GM23338 (cell line): ENCODE results near the gene C14orf119. TPM values are rescaled to one million over a fixed set of nuclear protein-coding genes. Genes with fewer than 3 reads are reported as not detected.

Experiments used
- ATAC-seq: fragments of 200-7000 bp; cut with Tn5 transposase; 3 replicates; pipeline ENCODE4 v1.9.1; 2020
- DNase-seq: peaks from one replicate; pipeline ENCODE4 v3.0.0-alpha.2; 2015; ENCODE audit warnings: low spot score
- H2AFZ ChIP-seq: fragments of 200-600 bp; sonication (generic); 2 replicates; pipeline ENCODE4 v1.8.0; 2016; ENCODE audit warnings: antibody characterized with exemption, mild to moderate bottlenecking, moderate library complexity
- H3F3A ChIP-seq: fragments of 200-600 bp; sonication (generic); replicated peaks from 2 replicates; pipeline ENCODE4 v1.8.0; 2017; ENCODE audit warnings: antibody characterized with exemption, mixed run types, low read depth
- H3K27ac ChIP-seq: fragments of 200-600 bp; sonication (generic); 2 replicates; pipeline ENCODE4 v1.6.1; 2016; ENCODE audit warnings: low read depth
- H3K27me3 ChIP-seq: fragments of 200-600 bp; sonication (generic); 2 replicates; pipeline ENCODE4 v1.8.0; 2016; ENCODE audit warnings: mild to moderate bottlenecking, mixed run types, moderate library complexity; ENCODE audit not compliant: insufficient read depth
- H3K36me3 ChIP-seq: fragments of 200-600 bp; sonication (generic); 2 replicates; pipeline ENCODE4 v1.8.0; 2016; ENCODE audit warnings: mild to moderate bottlenecking; ENCODE audit not compliant: insufficient read depth
- H3K4me1 ChIP-seq: fragments of 200-600 bp; sonication (generic); 2 replicates; pipeline ENCODE4 v1.8.0; 2016; ENCODE audit warnings: mild to moderate bottlenecking, moderate library complexity; ENCODE audit not compliant: insufficient read depth
- H3K4me2 ChIP-seq: fragments of 200-600 bp; sonication (generic); 2 replicates; pipeline ENCODE4 v1.7.1; 2017; ENCODE audit warnings: mixed run types
- H3K4me3 ChIP-seq: fragments of 200-600 bp; sonication (generic); 2 replicates; pipeline ENCODE4 v1.6.1; 2016; ENCODE audit warnings: mixed run types
- H3K79me2 ChIP-seq: fragments of 200-600 bp; sonication (generic); replicated peaks from 2 replicates; pipeline ENCODE4 v1.8.0; 2017; ENCODE audit warnings: mild to moderate bottlenecking; ENCODE audit not compliant: insufficient read depth
- H3K9me2 ChIP-seq: fragments of 200-600 bp; sonication (generic); 2 replicates; pipeline ENCODE4 v1.8.0; 2017; ENCODE audit not compliant: insufficient read depth
- H4K20me1 ChIP-seq: fragments of 200-600 bp; sonication (generic); replicated peaks from 2 replicates; pipeline ENCODE4 v1.8.0; 2017; ENCODE audit warnings: mild to moderate bottlenecking; ENCODE audit not compliant: insufficient read depth
- H3K27ac Mint-ChIP-seq: 2 replicates; pipeline ENCODE4 v1.8.0; 2020; ENCODE audit warnings: inconsistent platforms, mild to moderate bottlenecking, moderate library complexity, mixed read lengths
- H3K27me3 Mint-ChIP-seq: 3 replicates; pipeline ENCODE4 v1.8.0; 2022; ENCODE audit warnings: low read depth, mild to moderate bottlenecking, moderate library complexity, mixed read lengths, inconsistent platforms; ENCODE audit not compliant: insufficient read depth, poor library complexity
- H3K36me3 Mint-ChIP-seq: 3 replicates; pipeline ENCODE4 v1.8.0; 2021; ENCODE audit warnings: low read depth, mild to moderate bottlenecking, inconsistent platforms, moderate library complexity, mixed read lengths
- H3K4me1 Mint-ChIP-seq: 3 replicates; pipeline ENCODE4 v1.8.0; 2020; ENCODE audit warnings: mild to moderate bottlenecking, inconsistent platforms, mixed read lengths
- H3K4me3 Mint-ChIP-seq: 3 replicates; pipeline ENCODE4 v1.8.0; 2021; ENCODE audit warnings: moderate library complexity, mild to moderate bottlenecking, inconsistent platforms, mixed read lengths
- H3K9me3 Mint-ChIP-seq: 3 replicates; pipeline ENCODE4 v1.8.0; 2020; ENCODE audit warnings: moderate library complexity, mild to moderate bottlenecking, inconsistent platforms, mixed read lengths
- CREB1 ChIP-seq: fragments of 250-450 bp; sonication (Bioruptor Pico); IDR thresholded peaks from 2 replicates; pipeline ENCODE4 v1.5.0; 2020; ENCODE audit warnings: low read depth, mild to moderate bottlenecking, moderate library complexity
- EZH2 ChIP-seq: fragments of 200-600 bp; sonication (generic); IDR thresholded peaks from one replicate; pipeline ENCODE4 v1.8.0; 2017; ENCODE audit warnings: antibody characterized with exemption, mild to moderate bottlenecking, low read depth; ENCODE audit not compliant: unreplicated experiment
- EZH2phosphoT487 ChIP-seq: fragments of 200-600 bp; sonication (generic); IDR thresholded peaks from one replicate; pipeline ENCODE4 v1.8.1; 2018; ENCODE audit warnings: antibody characterized with exemption; ENCODE audit not compliant: unreplicated experiment
- NANOG ChIP-seq: IDR thresholded peaks from 2 replicates; pipeline ENCODE4 v1.6.1; 2016; ENCODE audit warnings: antibody characterized with exemption, borderline replicate concordance
- POLR2AphosphoS5 ChIP-seq: IDR thresholded peaks from 2 replicates; pipeline ENCODE4 v1.6.1; 2016; ENCODE audit warnings: antibody characterized with exemption, low read depth
- STAT1 ChIP-seq: IDR thresholded peaks from one replicate; pipeline ENCODE4 v1.6.1; 2016; ENCODE audit warnings: antibody characterized with exemption; ENCODE audit not compliant: unreplicated experiment
- ZNF114 ChIP-seq: fragments of 250-450 bp; sonication (Bioruptor Pico); IDR thresholded peaks from 2 replicates; pipeline ENCODE4 v1.5.0; 2020; ENCODE audit warnings: mild to moderate bottlenecking, moderate library complexity
- polyA plus RNA-seq: library from polyadenylated mRNA; unstranded; fragments of >200 nt; fragmentation: Nextera tagmentation; extraction: Ambion mirVana; gene quantifications from 2 replicates; pipeline ENCODE4 v1.2.1, GENCODE V29; 2016
- total RNA-seq: library from RNA; depleted of rRNA; stranded (reverse); fragments of >200 nt; shearing (Covaris generic); gene quantifications from 2 replicates; pipeline ENCODE4 v1.2.3, GENCODE V29; 2014
- TF ChIP-seq, protein P1 (sequence below), 2 experiments: fragments of 200-600 bp in 1 of 2; sonication (generic) in 1 of 2; conservative IDR thresholded peaks; 2 replicates each; pipeline versions ENCODE4 v1.5.1 to v1.6.1; 2016 to 2017; ENCODE audit warnings: antibody characterized with exemption in 2 of 2, low read depth in 2 of 2, mild to moderate bottlenecking in 2 of 2, moderate library complexity in 1 of 2
- TF ChIP-seq, protein P2 (sequence below): fragments of 250-450 bp; sonication (Bioruptor Pico); IDR thresholded peaks from 2 replicates; pipeline ENCODE4 v1.5.0; 2020; ENCODE audit warnings: mild to moderate bottlenecking, moderate library complexity
- TF ChIP-seq, protein P3 (sequence below): IDR thresholded peaks from 2 replicates; pipeline ENCODE4 v1.6.1; 2016; ENCODE audit warnings: antibody characterized with exemption

The C14orf119 gene
- total and polyA plus RNA-seq, 2 experiments from 2014 or later: 49.4 to 118 TPM

DNA sequence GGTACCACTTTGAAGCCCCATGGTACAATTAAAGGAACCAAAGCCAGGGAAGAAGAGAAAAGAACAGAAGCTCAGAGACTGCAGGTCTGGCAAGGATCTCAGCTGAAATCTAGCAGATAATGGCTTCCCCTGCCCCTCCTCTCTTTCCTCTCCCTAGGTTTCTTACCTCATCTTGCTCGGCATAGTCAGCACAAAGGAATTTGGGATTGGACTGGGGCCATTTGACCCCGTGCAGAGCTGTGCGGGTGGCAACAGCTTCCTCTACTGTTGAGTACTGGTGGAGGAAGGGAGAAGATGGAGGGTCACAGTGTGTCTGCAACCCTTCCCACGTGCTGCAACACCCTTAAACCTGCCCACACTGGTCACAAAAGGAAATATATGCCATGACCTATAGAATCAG is 33.3 kb upstream of the C14orf119 start (continued):
- TF ChIP-seq, protein P1, sequence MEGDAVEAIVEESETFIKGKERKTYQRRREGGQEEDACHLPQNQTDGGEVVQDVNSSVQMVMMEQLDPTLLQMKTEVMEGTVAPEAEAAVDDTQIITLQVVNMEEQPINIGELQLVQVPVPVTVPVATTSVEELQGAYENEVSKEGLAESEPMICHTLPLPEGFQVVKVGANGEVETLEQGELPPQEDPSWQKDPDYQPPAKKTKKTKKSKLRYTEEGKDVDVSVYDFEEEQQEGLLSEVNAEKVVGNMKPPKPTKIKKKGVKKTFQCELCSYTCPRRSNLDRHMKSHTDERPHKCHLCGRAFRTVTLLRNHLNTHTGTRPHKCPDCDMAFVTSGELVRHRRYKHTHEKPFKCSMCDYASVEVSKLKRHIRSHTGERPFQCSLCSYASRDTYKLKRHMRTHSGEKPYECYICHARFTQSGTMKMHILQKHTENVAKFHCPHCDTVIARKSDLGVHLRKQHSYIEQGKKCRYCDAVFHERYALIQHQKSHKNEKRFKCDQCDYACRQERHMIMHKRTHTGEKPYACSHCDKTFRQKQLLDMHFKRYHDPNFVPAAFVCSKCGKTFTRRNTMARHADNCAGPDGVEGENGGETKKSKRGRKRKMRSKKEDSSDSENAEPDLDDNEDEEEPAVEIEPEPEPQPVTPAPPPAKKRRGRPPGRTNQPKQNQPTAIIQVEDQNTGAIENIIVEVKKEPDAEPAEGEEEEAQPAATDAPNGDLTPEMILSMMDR (conservative IDR thresholded peaks at IDR 0.05; ENCODE audit: low read depth in 2 of 2): no peak
- TF ChIP-seq, protein P2, sequence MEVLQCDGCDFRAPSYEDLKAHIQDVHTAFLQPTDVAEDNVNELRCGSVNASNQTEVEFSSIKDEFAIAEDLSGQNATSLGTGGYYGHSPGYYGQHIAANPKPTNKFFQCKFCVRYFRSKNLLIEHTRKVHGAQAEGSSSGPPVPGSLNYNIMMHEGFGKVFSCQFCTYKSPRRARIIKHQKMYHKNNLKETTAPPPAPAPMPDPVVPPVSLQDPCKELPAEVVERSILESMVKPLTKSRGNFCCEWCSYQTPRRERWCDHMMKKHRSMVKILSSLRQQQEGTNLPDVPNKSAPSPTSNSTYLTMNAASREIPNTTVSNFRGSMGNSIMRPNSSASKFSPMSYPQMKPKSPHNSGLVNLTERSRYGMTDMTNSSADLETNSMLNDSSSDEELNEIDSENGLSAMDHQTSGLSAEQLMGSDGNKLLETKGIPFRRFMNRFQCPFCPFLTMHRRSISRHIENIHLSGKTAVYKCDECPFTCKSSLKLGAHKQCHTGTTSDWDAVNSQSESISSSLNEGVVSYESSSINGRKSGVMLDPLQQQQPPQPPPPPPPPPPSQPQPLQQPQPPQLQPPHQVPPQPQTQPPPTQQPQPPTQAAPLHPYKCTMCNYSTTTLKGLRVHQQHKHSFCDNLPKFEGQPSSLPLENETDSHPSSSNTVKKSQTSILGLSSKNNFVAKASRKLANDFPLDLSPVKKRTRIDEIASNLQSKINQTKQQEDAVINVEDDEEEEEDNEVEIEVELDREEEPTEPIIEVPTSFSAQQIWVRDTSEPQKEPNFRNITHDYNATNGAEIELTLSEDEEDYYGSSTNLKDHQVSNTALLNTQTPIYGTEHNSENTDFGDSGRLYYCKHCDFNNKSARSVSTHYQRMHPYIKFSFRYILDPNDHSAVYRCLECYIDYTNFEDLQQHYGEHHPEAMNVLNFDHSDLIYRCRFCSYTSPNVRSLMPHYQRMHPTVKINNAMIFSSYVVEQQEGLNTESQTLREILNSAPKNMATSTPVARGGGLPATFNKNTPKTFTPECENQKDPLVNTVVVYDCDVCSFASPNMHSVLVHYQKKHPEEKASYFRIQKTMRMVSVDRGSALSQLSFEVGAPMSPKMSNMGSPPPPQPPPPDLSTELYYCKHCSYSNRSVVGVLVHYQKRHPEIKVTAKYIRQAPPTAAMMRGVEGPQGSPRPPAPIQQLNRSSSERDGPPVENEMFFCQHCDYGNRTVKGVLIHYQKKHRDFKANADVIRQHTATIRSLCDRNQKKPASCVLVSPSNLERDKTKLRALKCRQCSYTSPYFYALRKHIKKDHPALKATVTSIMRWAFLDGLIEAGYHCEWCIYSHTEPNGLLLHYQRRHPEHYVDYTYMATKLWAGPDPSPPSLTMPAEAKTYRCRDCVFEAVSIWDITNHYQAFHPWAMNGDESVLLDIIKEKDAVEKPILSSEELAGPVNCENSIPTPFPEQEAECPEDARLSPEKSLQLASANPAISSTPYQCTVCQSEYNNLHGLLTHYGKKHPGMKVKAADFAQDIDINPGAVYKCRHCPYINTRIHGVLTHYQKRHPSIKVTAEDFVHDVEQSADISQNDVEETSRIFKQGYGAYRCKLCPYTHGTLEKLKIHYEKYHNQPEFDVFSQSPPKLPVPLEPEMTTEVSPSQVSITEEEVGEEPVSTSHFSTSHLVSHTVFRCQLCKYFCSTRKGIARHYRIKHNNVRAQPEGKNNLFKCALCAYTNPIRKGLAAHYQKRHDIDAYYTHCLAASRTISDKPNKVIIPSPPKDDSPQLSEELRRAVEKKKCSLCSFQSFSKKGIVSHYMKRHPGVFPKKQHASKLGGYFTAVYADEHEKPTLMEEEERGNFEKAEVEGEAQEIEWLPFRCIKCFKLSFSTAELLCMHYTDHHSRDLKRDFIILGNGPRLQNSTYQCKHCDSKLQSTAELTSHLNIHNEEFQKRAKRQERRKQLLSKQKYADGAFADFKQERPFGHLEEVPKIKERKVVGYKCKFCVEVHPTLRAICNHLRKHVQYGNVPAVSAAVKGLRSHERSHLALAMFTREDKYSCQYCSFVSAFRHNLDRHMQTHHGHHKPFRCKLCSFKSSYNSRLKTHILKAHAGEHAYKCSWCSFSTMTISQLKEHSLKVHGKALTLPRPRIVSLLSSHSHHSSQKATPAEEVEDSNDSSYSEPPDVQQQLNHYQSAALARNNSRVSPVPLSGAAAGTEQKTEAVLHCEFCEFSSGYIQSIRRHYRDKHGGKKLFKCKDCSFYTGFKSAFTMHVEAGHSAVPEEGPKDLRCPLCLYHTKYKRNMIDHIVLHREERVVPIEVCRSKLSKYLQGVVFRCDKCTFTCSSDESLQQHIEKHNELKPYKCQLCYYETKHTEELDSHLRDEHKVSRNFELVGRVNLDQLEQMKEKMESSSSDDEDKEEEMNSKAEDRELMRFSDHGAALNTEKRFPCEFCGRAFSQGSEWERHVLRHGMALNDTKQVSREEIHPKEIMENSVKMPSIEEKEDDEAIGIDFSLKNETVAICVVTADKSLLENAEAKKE (CRISPR knock-in tag): no peak
- TF ChIP-seq ZNF114 (CRISPR knock-in tag) (no peak), NANOG (no peak)
- TF ChIP-seq, protein P3, sequence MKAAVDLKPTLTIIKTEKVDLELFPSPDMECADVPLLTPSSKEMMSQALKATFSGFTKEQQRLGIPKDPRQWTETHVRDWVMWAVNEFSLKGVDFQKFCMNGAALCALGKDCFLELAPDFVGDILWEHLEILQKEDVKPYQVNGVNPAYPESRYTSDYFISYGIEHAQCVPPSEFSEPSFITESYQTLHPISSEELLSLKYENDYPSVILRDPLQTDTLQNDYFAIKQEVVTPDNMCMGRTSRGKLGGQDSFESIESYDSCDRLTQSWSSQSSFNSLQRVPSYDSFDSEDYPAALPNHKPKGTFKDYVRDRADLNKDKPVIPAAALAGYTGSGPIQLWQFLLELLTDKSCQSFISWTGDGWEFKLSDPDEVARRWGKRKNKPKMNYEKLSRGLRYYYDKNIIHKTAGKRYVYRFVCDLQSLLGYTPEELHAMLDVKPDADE: no peak

DNA sequence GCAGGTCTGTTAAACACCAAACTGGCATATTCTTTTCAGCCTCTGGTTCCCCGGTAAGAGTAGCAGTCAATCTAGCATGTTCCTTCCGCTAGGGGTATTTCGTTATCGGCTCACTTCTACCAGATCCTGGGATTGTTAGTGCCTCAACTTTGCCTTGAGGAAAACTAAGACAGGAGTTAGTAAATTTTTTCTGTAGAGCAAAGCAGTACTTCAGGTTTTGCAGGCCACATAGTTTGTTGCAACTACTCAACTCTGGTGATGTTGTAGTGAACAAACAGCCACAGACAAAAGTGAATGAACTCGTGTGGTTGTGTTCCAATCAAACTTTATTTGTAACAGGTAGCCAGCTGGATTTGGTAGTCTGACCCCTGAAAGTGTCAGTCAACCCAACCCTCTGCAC is 31.7 kb upstream of the C14orf119 start:
- H3K4me3 ChIP-seq: no peak overlapping the region
- ATAC-seq: no peak
- H3K27me3 ChIP-seq: no peaks in the 10 kb centered on the region
- peaks cover 18% of the 10 kb centered on the region for H3K4me1 Mint-ChIP-seq
- no peak for DNase-seq
- H3K27ac Mint-ChIP-seq: no peak overlapping the region
- H3K9me2 ChIP-seq: no peaks in the 10 kb centered on the region
- peaks cover 75% of the 10 kb centered on the region for H3F3A ChIP-seq
- H3K36me3 Mint-ChIP-seq: peaks cover 98% of the 10 kb centered on the region
- H2AFZ ChIP-seq: no peak overlapping the region
- peaks cover 50% of the 10 kb centered on the region for H3K79me2 ChIP-seq
- H3K27ac ChIP-seq: no peak overlapping the region
- TF ChIP-seq EZH2phosphoT487: no peak
- no peak for TF ChIP-seq NANOG
- TF ChIP-seq CREB1 (CRISPR knock-in tag): no peak
- no peak for TF ChIP-seq STAT1
- no peak for TF ChIP-seq POLR2AphosphoS5
- TF ChIP-seq, protein P3: no peak
- TF ChIP-seq EZH2: no peak
- TF ChIP-seq, protein P1 (conservative IDR thresholded peaks at IDR 0.05; ENCODE audit: low read depth in 2 of 2): no peak
- H3K4me1 ChIP-seq: peaks cover 4% of the 10 kb centered on the region; the same call in 1 of the 2 replicates
- peaks cover 71% of the 10 kb centered on the region for H3K36me3 ChIP-seq
- no peak overlapping the region for H3K4me2 ChIP-seq
- peaks cover 60% of the 10 kb centered on the region for H4K20me1 ChIP-seq
- no peaks in the 10 kb centered on the region for H3K9me3 Mint-ChIP-seq
- H3K4me3 Mint-ChIP-seq: no peak overlapping the region; the same call in 2 of the 3 replicates
- peaks cover 16% of the 10 kb centered on the region for H3K27me3 Mint-ChIP-seq
